NCI-H1694 treated with DMSO at 0.1 percent for 48 hours (cell line): ENCODE results near the gene WDR93.

Experiments
- DNase-seq: peaks from one replicate; lab custom pipeline; 2025; lab: John Stamatoyannopoulos, UW

Gene WDR93

DNA sequence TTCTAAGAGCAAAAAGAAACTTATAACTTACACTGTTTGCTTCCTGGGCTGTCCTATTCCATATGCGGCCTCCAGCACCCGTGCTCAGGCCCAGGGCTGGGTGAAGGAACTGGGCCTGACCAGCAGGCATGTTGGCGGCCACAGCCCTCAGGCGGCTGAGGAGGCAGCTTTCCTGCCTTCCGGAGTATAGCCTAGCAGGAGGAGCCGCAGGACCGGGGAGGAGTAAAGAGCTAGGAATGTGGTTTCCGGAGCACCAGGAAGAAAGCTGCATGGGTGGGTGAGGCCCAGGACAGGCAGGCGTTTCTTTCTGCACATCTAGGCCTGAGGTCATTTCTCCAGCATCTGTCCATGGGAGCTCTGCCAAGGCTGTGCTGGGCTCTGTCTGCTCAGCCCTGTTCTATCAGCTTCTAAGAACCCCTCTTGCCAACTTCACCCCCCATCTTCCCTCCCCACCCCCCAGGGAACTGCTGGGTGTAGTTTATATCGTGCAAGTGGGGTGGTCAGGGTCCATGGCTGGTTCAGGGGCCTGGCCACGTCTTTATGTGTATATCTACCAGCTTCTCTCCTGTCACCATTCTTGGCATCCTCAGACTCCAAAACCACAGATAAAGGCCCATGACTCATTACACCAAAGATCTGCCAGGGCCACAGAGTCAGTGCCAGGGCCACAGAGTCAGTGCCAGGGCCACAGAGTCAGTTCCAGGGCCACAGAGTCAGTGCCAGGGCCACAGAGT, 27.6 kb upstream of the WDR93 start:
- no peak for DNase-seq

DNA sequence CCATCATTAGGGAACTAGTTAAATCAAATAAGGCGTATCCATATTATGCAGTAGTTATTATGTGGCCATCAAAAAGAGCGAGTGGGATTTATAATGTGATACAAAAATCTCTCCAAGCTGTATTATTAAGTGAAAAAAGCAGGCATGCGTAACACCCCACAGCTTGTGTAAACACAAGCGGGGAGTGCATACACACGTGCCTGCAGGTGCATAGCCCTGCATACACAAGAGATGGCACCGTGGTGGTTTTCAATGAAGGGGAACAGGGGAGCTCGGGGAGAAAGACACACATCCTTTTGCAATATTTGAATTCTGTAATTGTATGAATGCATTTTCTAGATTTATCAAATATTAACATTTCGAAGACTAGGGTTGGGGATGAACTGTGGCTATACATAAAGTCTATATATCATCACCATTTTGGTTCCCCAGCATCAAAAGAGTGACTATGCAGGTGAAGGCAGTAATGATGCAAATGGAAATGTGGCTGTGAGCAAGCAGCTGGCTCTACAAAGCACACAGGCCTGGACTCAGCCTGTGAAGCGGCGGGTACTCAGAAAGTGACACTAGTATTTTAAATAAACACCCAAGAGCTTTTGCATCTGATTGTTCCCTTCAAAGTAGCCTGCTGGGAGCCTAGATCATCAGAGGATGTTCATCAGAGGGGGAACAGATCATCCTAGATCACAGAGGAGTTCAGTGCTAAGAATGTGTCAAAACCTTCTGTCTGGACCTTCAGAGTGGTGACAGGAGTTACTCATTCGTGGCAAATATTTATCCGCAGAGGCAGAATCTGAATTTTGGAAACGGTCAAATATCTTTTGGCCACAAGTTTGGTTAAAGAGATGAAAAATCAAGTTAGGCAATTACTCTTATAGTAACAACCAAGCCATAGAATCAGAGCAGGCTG, 25.9 kb upstream of the WDR93 start:
- no peak for DNase-seq

DNA sequence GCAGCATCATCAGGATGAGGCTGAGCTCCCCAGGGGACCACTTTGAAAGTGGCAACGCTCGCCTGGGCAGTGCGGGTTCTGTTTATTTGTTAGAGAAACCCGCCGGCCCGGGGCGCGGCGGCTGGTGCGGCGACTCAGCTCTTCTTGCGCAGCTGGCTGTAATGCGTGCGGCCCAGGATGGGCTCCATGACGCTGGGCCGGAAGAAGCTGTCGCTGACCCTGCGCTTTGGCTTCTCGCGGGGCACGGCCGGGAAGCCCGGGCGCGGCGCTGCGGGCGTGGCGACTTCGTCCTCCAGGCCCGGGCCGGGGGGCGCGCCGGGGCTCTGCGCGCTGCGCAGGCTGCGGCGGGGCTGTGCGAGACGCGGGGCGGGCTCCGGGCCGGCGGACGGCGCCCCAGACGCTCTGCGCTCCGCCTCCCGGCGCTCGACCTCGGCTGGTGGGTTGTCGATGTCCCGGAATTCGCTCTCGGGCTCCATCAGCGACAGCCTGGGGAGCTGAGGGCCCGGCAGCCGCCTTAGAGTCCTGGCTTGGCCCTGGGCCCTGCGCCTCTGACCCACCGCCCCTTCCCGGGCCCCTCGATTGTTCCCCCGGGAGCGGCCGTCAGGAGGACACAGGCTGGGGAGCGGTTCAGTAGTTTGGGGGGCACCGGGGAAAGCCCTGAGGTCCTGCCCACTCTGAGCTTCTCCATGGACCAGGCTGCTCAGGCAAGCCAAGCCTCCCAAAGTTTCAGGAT, 25.0 kb upstream of the WDR93 start:
- no peak for DNase-seq

DNA sequence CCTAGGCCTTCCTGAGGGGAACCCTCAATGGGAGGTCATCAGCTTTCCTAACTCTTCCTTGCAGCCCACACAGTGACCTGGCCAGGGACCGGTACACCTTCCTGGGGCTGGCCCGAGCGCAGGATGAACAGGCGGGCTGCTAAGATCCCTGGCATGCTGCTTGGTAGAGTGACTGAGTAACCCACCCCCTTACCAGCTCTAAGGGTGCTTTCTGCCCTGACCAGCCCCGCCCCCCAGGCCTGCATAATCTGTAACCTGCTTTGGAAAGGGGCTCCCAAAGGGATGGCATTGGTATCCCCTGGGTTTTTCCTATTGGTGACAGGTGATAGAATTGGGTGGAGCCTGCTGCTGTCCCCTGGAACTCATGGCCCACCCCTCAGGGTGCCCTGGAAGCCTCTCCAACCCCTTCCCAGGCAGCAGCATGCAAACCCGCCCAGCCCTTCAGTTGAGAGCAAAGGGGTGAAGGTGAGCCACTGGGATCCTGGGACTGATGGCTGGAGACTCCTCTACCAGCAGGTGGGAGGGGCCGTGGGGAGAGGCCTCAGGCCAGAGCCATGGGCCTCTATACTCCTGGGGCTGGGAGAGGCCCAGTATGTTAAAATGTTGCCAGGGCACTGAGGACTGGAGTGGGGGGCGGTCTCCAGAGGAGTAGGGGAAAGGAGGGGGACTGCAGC, 24.3 kb upstream of the WDR93 start:
- DNase-seq = no peak

DNA sequence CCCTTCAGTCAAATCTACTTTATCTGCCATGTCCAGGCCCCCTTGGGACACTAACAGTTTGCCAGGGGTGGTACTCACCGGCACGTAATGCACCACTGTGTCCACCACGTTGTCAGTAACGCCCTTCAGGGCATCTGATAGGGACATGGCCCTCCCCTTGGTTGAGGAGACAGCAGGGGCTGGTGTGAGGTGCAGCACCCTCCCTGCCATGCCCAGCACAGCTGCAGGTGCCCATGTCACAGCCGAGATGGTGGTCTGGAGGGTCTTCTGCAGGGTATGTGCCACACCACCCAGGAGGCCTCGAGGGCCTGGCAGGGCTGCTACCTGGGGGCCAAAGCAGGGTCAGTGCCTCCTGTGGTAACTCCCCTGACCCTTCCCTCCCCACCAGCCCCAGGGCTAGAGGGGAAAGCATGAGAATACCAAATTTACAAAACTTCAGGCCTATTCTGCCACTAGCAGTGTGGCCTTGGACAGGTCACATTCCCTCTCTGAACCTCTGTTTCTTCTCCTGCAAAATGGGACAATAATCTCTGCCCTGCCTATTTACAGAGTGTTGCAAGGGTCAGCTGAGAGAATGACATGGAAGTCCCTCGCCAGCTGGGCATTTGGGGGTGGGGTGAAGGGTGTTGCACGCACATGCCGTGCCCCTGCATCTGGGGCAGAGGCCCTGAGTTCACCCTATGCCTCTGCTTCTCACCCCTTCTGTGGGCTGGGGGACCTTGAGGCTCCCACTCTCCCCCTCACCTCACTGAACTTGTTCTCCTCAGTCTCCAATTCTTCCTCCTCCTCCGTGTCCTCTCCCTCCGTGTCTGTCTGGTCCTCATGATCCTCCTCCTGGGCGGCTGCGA, 23.5 kb upstream of the WDR93 start:
- DNase-seq = no peak

DNA sequence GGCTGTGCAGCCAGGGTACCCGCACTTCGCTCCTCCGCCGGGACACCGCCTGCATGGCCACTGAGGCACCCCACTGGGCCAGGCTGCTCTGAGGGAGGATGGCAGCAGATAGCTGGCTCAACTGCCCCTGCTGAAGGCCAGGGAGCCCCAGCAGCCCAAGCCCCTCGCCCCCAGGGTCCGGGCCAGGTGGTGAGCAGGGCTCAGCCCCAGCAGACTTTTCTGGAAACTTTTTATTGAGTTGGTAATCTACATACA, 23.0 kb upstream of the WDR93 start:
- no peak for DNase-seq

DNA sequence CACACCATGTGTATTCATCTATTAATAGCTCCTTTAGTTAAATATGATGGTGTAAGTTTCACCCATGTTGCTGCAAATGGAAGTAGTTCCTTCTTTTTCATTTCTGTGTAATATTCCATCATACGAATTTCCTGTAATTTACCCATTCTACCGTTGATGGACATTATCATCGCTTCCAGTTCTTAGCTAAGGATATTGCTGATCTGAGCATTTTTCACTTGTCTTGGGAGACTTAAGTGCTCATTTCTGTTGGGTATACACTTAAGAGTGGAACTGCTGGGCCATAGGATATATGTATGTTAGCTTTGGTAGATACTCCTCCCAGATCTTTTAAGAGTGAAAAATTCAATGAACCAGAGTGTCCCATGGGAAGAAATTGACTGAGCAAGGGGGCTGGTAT, 22.4 kb upstream of the WDR93 start:
- DNase-seq = no peak

DNA sequence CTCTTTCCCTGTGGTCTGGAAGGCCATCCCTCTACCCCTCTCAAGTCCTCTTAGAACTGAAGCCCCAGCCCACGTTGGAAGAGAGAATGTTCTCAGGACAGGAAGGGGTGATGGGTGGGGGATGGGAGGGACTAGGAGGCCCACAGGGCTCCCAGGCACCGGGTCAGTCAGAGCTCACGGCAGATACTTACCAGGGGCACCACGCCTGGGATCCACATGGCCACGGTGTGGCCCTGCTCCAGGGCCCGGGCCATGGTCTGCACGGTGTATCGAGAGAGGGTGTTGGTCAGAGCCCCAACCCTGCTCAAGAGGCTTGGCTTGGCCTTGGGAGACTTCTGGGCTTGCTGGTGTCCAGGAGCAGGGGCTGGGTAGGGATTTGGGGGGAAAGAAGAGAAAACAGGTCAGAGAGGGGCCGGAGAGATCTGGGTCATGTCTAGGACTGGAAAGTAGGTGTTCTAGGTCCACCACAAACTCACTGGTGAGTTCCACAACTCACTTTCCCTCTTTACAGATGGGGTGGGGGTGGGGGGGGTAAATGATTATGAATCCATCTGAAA, 21.2 kb upstream of the WDR93 start:
- DNase-seq = no peak

DNA sequence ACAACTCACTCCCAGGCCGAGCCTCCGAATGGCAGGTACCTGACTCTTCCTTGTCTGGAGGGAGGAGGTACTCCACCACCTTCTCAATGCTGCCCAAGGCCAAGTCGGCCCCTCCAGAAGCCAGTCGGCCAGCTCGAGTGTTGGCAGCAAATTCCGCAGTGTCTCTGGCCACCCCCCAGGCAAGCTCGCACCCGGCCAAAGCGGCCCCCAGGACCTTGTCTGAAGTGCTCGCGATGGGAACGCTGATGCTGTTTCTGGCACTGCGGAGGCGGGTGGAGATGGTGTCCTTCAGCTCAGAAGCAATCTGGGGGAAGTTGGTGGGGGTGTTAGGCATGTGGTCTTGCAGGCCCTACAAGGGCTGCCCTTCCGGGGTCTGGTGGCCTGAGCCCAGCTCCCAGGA, 20.7 kb upstream of the WDR93 start:
- no peak for DNase-seq

DNA sequence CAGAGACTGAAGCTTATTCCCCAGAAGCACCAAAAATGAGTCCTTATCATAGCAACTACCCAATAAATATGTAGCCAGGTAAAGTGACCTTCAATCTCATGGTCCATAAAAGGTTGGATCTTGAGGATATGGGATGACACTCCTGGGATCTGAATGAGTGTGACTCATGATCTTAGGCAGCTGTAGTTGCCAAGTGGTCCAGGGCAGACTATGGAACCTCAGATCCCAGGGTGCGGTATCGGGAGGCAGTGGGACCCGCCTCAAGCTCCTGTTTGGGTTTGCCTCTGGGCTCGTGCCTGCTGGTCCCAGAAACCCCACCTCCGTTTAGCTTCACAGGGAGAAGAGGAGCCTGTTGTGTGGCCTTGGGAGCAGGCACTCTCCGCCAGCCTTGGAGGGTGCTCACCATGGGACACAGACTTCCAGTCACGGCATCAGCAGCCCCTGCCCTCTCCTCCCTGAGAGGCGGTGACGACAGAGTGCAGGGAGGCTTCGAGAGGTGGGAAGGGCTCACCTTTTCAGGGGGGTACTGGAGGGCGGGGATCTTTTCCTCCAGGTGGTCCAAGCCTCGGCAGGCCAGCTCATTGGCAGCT, 19.5 kb upstream of the WDR93 start:
- DNase-seq = no peak

DNA sequence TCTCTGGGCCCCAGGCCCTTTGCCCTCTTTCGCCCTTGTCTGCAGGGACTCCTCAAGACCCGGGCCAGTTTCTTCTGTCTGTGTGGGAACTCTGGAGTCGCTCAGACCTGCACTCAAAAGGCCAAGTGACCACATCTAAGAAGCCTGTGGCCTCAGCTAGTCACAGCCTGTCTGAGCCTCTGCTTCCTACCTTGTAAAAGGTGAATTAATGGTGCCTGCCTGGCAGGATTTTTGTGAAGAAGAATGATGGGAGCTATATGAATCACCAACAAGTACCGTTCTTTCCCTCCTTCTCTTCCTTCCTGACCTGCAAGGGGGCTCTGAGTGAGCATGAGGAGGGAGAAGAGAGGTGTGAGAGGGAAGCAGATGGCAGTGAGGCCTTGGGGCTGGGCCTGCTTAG, 18.9 kb upstream of the WDR93 start:
- no peak for DNase-seq

DNA sequence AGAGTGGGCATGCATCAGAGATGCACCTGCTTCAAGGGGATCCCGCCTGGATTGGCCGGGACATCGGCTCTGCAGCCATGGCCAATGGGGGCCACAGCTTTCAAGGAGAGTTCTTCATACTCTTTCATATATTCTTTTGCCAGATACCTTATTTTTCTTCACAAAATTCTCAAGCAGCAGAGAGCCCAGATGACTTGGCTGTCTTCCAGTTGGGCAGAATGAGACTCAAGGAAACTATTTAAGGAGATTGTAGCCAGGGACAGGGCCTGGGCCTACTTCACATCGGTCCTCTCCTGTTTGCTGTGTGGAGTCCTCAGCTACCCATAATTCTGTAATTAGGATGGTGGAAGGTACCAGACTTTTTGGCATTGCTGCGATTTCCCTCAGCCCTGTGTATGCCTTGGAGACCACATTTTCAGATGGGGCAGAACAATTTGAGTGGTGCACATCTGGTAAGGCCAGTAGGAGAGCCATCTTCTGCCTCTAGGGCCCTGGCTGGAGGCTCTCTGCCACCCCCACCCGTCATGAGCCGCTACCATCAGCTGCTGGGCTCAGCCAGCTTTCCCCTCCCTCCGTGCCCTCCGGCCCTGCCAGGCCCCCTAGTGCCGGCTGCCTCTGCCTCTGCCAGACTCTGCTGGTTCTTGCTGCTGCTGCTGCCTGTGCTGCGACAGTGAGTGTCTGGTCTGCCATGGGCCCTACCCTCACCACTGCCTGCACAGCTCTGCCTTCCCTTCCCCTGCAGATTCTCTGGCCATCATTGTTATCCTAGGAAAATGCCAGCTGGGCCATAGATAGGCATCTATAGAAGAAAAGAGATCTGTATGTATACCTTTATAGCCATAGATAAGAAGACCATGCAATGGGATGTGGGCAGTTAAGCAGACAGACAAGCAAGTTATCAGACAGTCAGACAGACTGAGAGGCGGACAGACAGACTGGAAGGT, 18.1 kb upstream of the WDR93 start:
- DNase-seq = no peak

DNA sequence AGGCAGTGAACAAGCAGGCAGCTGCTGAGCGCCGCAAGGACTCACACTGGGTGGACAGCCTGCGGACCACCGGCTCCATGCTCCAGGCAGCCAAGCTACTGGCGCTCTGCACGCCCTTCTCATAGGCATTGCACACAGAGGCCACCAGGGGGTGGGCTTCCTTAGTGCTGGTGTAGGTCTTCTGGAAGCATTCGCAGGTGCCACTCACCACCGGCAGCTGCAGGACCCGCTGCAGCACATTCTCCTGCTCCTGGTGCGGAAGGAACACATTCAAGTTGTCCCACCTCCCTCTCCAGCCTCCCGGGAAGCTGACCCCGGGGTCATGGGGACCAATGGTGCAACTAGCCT, 17.5 kb upstream of the WDR93 start:
- no peak for DNase-seq

DNA sequence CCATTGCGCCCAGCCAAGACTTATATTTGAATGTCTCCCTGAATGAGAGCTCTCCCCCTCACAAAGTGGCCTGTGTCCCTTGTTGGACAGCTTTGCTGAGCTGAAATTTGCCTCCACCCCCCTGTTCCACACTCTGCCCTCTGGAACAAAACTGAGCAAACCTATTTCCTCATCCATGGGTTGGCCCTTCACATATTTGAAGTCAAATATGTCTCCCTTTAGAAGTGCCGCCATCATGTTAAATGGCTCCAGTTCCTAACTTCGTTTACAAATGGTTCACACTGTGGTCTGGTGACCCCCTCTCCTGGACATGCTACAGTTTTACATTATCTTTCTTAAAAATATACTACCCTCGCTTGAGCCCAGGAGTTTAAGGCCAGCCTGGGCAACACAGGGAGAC, 16.1 kb upstream of the WDR93 start:
- DNase-seq = no peak

DNA sequence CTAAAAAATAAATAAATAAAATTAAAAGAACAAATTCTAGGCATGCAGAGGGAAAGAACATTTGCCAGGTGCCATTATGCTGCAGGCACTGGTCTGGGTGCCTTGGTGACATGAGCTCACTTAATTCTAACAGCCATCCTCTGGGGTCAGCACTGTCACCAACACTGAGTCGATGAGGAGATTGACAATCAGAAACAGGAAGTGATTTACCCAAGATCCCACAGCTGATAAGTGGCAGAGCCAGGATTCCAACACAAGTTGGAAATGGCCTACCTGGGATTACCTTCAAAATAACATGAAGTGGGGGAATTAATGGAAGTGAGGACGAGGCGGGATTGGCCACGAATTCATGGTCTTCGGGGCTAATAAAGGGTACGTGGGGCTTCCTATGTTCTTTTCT, 15.0 kb upstream of the WDR93 start:
- no peak for DNase-seq

DNA sequence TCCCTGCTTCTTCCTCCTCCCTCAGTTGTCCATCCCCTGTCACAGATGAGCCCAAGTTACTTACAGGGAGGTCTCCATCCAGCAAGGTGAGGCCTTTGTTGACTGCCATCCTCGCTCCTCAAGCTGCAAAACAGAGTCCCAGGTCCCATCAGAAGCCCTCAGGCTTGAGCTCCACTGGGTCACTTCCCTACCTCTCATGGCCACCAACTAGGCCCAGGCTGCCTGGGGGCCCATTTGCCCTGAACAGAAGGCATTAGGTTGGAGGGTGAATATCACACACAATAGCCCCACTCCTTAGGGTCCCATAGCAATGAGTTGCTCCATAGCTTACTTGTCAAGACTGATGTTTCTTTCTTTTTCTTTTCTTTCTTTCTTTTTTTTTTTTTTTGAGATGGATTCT, 13.2 kb upstream of the WDR93 start:
- no peak for DNase-seq

DNA sequence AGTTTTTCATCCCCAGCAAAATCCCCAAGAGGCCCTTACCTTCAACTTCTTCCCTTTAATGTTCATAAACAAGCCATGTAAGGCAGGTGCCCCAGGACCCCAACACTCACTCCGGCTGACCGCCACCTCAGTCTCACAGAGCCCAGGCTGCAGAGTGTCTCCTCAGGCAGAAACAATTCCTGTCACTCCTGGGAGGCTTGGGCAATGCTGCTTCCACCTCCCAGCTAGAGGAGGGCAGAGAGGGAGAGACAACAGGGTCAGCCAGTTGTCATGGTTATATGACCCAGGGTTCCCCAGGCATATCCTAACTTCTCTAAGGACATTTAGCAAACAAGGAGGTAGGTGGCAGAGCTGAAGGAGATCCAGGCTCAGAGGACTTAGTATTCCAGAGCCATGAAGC, 11.4 kb upstream of the WDR93 start, which contains the start of gene PLIN1:
PLIN1 (minus strand) TSS at position 156 of the 400 bp plus-strand sequence. CDS start 1,878 bp downstream, outside the sequence.
- DNase-seq = no peak

DNA sequence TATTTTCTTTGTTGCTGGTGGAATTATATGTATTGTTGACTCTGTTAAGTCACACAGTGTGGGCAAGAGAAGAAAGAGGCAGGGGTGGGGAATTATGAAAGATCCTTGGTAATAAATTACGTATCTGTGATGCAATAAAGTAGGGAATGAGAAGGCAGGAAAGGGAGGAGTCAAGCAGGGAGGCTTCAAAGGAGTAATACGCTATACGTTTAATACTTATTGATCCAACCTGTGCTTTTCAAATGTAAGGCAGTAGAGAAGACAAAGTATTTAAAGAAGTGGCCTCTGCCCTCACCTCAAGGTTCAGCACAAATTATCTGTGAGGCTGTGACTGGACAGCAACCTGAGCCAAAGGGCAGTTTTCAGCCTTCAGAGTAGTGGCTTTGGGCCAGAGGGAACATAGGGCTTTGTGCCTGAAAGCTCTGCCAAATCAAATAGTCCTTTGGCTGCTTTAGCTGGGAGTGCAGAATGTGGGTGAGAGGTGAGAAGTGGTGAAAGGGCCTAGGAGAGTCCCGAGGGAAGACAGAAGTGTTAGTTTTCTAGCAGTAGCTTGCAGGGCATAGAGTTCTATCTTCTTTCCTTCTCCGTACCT, 10.2 kb upstream of the WDR93 start:
- no peak for DNase-seq

DNA sequence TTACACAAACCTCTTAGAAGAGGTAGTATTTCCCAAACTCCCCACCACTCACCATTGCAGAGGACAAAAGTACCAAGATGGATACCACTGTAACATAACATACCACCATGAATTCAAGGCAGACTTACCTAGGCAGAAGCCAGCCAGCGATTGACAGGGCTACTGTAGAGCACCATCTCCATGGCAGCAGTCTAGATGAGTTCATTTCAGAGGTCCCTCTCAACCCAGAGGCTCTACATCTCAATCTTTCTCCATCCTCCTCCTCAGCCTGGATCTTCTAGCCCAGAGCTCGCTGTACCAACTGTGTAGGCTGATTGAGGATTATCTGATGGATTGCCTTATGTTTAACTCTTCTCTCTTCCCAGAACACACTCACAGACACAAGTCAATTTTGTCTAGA, 9.5 kb upstream of the WDR93 start:
- DNase-seq = no peak
